ENCODE measurements around the gene PTDSS2. TPM values are rescaled to one million over a fixed set of nuclear protein-coding genes. Genes with fewer than 3 reads are reported as not detected.

Gene PTDSS2
- total RNA-seq, 1 donor from 2014 or later: 26.9 TPM

Other genes with a start within 250 kb of the PTDSS2 start
- gene BET1L, start 242.9 kb upstream of the PTDSS2 start, total RNA-seq: 53.4 TPM
- gene RIC8A, start 242.6 kb upstream of the PTDSS2 start, total RNA-seq: 107 TPM
- 14.1 TPM for gene SIRT3, start 213.9 kb upstream of the PTDSS2 start, total RNA-seq
- gene PSMD13, start 213.3 kb upstream of the PTDSS2 start, total RNA-seq: 100 TPM
- 1.8 TPM for gene NLRP6, start 171.9 kb upstream of the PTDSS2 start, total RNA-seq
- 25.2 TPM for gene PGGHG, start 161.2 kb upstream of the PTDSS2 start, total RNA-seq
- gene IFITM5, start 150.8 kb upstream of the PTDSS2 start, total RNA-seq: not detected
- 657 TPM for gene IFITM2, start 142.5 kb upstream of the PTDSS2 start, total RNA-seq
- gene IFITM1, start 136.2 kb upstream of the PTDSS2 start, total RNA-seq: 232 TPM
- gene IFITM3, start 129.4 kb upstream of the PTDSS2 start, total RNA-seq: 964 TPM
- not detected for gene B4GALNT4, start 80.8 kb upstream of the PTDSS2 start, total RNA-seq
- 1.2 TPM for gene PKP3, start 56.1 kb upstream of the PTDSS2 start, total RNA-seq
- gene SIGIRR, start 35.3 kb upstream of the PTDSS2 start, total RNA-seq: 25.3 TPM
- gene ANO9, start 8.3 kb upstream of the PTDSS2 start, total RNA-seq: 1.2 TPM
- 231 TPM for gene RNH1, start 57.0 kb downstream of the PTDSS2 start, total RNA-seq
- 65.2 TPM for gene HRAS, start 85.3 kb downstream of the PTDSS2 start, total RNA-seq
- 0.71 TPM for gene LRRC56, start 87.2 kb downstream of the PTDSS2 start, total RNA-seq
- gene LMNTD2, start 110.5 kb downstream of the PTDSS2 start, total RNA-seq: 0.87 TPM
- gene RASSF7, start 110.7 kb downstream of the PTDSS2 start, total RNA-seq: 2.0 TPM
- gene PHRF1, start 126.2 kb downstream of the PTDSS2 start, total RNA-seq: 29.3 TPM
- 29.1 TPM for gene IRF7, start 165.7 kb downstream of the PTDSS2 start, total RNA-seq
- gene CDHR5, start 174.7 kb downstream of the PTDSS2 start, total RNA-seq: 1.1 TPM
- gene SCT, start 176.9 kb downstream of the PTDSS2 start, total RNA-seq: not detected
- 0.71 TPM for gene DRD4, start 187.0 kb downstream of the PTDSS2 start, total RNA-seq
- gene DEAF1, start 244.9 kb downstream of the PTDSS2 start, total RNA-seq: 25.9 TPM
- 14.6 TPM for gene TMEM80, start 245.5 kb downstream of the PTDSS2 start, total RNA-seq